Peyer's patch (tissue), 4 donors: Measurements from ENCODE around the gene WWOX. TPM values are rescaled to one million over a fixed set of nuclear protein-coding genes. Genes with fewer than 3 reads are reported as not detected.

Experiments
- DNase-seq, 3 donors: peaks; one replicate each; pipeline ENCODE4 v3.0.0-alpha.2; 2017 to 2019
- H3K27ac ChIP-seq, 4 donors: fragments of 200-600 bp; sonication (generic); one replicate each; pipeline ENCODE4 v1.5.1; 2016 to 2019
- H3K27me3 ChIP-seq, 2 donors: fragments of 200-600 bp; sonication (generic); one replicate each; pipeline ENCODE4 v1.5.1; 2019
- H3K36me3 ChIP-seq, 3 donors: fragments of 200-600 bp; sonication (generic); one replicate each; pipeline ENCODE4 v1.5.1; 2016 to 2019
- H3K4me1 ChIP-seq, 4 donors: fragments of 200-600 bp; sonication (generic); one replicate each; pipeline ENCODE4 v1.5.1; 2016 to 2019
- H3K4me3 ChIP-seq, 4 donors: fragments of 200-600 bp; sonication (generic); 1 replicate in 3 of 4; 2 replicates in 1 of 4; pipeline ENCODE4 v1.5.1; 2016 to 2019; ENCODE audit warnings: mild to moderate bottlenecking in 1 of 4
- H3K9me3 ChIP-seq, 4 donors: fragments of 200-600 bp; sonication (generic); one replicate each; pipeline ENCODE4 v1.5.1; 2016 to 2019; ENCODE audit warnings: mild to moderate bottlenecking in 1 of 4
- POLR2A ChIP-seq, 2 donors: fragments of 450-650 bp; IDR thresholded peaks; one replicate each; pipeline ENCODE4 v1.5.1; 2017; ENCODE audit warnings: antibody characterized with exemption in 2 of 2, mild to moderate bottlenecking in 2 of 2, moderate library complexity in 2 of 2
- total RNA-seq, 4 donors: library from RNA; depleted of rRNA; stranded (reverse); fragments of >200 nt; gene quantifications; one replicate each; pipeline ENCODE4 v1.1.0, GENCODE V29; 2016
- TF ChIP-seq, protein P1 (sequence below), 6 experiments: fragments of 450-650 bp in 4 of 6; fragments of 200-600 bp in 2 of 6; sonication (generic) in 1 of 6; IDR thresholded peaks; one replicate each; pipeline ENCODE4 v1.5.1; 2017 to 2019; ENCODE audit warnings: antibody characterized with exemption in 6 of 6, mild to moderate bottlenecking in 3 of 6, moderate library complexity in 1 of 6

WWOX gene
- total RNA-seq, 4 donors from 2014 or later = 17.3 to 197 (median 57.5) TPM

DNA sequence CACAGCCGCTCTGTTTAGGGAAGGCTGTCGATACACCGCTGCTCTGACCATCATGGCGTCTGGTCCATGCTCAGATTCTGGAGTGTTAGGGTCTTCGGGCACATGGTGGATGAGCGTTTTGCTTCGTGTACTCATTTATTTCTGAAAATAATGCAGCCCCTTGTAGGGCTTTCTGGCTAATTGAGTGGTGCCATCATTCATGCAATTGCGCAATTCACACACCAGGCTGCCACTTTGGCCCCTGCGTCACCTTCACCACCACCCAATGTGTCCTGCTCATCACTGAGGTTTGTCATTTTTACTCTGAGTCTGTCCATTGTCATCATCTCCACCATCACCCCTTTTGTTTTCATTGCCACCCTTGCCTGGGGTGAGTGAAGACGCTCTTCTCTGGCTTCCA lies 557.4 kb downstream of the WWOX start:
- Histone ChIP-seq H3K4me3 (no peak overlapping the region), H3K9me3 (no peaks in the 10 kb centered on the region), H3K4me1 (no peaks in the 10 kb centered on the region), H3K36me3 (no peaks in the 10 kb centered on the region), H3K27ac (no peak overlapping the region), H3K27me3 (no peaks in the 10 kb centered on the region)
- TF ChIP-seq, protein P1, sequence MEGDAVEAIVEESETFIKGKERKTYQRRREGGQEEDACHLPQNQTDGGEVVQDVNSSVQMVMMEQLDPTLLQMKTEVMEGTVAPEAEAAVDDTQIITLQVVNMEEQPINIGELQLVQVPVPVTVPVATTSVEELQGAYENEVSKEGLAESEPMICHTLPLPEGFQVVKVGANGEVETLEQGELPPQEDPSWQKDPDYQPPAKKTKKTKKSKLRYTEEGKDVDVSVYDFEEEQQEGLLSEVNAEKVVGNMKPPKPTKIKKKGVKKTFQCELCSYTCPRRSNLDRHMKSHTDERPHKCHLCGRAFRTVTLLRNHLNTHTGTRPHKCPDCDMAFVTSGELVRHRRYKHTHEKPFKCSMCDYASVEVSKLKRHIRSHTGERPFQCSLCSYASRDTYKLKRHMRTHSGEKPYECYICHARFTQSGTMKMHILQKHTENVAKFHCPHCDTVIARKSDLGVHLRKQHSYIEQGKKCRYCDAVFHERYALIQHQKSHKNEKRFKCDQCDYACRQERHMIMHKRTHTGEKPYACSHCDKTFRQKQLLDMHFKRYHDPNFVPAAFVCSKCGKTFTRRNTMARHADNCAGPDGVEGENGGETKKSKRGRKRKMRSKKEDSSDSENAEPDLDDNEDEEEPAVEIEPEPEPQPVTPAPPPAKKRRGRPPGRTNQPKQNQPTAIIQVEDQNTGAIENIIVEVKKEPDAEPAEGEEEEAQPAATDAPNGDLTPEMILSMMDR (IDR thresholded peaks at IDR 0.05) = no peak
- TF ChIP-seq POLR2A (IDR thresholded peaks at IDR 0.05) = no peak
- DNase-seq = no peak

GRCh38 chr16:78659216-78659615 lies 559.8 kb downstream of the WWOX start:
- TF ChIP-seq, protein P1 (IDR thresholded peaks at IDR 0.05) = no peak
- TF ChIP-seq POLR2A (IDR thresholded peaks at IDR 0.05) = no peak
- Histone ChIP-seq H3K27me3 (no peaks in the 10 kb centered on the region), H3K4me3 (no peak overlapping the region), H3K4me1 (no peaks in the 10 kb centered on the region), H3K36me3 (no peaks in the 10 kb centered on the region), H3K9me3 (no peaks in the 10 kb centered on the region), H3K27ac (no peak overlapping the region)
- no peak for DNase-seq

- Histone ChIP-seq H3K4me3 (no peak overlapping the region), H3K36me3 (no peaks in the 10 kb centered on the region), H3K27ac (no peak overlapping the region), H3K9me3 (no peaks in the 10 kb centered on the region), H3K27me3 (no peaks in the 10 kb centered on the region), H3K4me1 (no peaks in the 10 kb centered on the region)
- DNase-seq = no peak
- TF ChIP-seq, protein P1 (IDR thresholded peaks at IDR 0.05) = no peak
- TF ChIP-seq POLR2A (IDR thresholded peaks at IDR 0.05) = no peak
These were observed 560.3 kb downstream of the WWOX start for GRCh38 chr16:78659668-78660217.

DNA sequence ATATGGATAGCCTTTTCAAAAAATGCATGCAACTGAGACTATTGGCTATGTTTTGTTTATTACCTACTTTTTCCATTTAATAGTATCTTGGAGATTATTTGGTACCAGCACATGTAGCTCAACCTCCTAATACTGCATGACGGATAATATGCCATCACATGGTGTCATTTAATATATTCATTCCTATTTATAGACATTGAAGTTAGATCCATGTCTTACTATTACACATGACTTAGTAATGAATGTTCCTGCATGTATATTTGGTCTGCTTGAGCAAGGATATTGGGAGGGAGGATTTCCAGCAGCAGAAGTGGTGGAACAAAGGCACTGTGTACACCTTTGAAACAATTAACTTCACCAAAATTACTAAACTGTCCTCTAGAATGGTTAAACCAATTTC lies 561.3 kb downstream of the WWOX start:
- Histone ChIP-seq H3K4me3 (no peak overlapping the region), H3K4me1 (no peaks in the 10 kb centered on the region), H3K36me3 (no peaks in the 10 kb centered on the region), H3K27ac (no peak overlapping the region), H3K27me3 (no peaks in the 10 kb centered on the region), H3K9me3 (no peaks in the 10 kb centered on the region)
- TF ChIP-seq POLR2A (IDR thresholded peaks at IDR 0.05) = no peak
- TF ChIP-seq, protein P1 (IDR thresholded peaks at IDR 0.05) = no peak
- DNase-seq = no peak

- no peaks in the 10 kb centered on the region for H3K4me1 ChIP-seq
These were observed 564.2 kb downstream of the WWOX start for GRCh38 chr16:78663690-78664089.

More at GRCh38 chr16:78663690-78664089, 564.2 kb downstream of the WWOX start:
- no peak for TF ChIP-seq POLR2A (IDR thresholded peaks at IDR 0.05)
- TF ChIP-seq, protein P1 (IDR thresholded peaks at IDR 0.05) = no peak
- H3K27ac ChIP-seq = no peak overlapping the region
- no peak for DNase-seq
- no peaks in the 10 kb centered on the region for H3K9me3 ChIP-seq
- no peaks in the 10 kb centered on the region for H3K36me3 ChIP-seq
- H3K27me3 ChIP-seq = no peaks in the 10 kb centered on the region
- no peak overlapping the region for H3K4me3 ChIP-seq
